Kasumi-1 (cell line): ENCODE results near the gene EML2.

ENCODE experiments used
- DNase-seq, 2 experiments: peaks; one replicate each; lab custom pipeline; 2025; lab: John Stamatoyannopoulos, UW

EML2 gene

DNA sequence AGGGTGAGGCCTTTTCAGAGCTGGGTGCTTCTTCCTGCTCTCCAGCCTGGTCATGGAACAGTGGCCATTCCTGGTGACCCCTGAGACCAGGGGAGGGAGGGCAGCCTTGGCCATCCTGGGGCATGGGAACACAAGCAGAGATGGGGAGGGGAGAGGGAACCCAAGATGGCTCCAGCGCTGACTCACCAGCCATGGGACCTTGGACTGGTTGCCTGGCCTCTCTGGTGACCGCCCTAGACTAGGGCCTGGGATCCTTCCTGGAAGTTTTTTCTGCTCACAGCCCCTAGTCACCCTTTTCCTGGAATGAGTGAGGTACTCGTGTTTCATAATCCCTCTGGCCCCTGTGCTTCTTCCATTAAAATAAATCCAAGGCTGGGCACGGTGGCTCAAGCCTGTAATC is 51.3 kb downstream of the EML2 start:
- DNase-seq: no peak

DNA sequence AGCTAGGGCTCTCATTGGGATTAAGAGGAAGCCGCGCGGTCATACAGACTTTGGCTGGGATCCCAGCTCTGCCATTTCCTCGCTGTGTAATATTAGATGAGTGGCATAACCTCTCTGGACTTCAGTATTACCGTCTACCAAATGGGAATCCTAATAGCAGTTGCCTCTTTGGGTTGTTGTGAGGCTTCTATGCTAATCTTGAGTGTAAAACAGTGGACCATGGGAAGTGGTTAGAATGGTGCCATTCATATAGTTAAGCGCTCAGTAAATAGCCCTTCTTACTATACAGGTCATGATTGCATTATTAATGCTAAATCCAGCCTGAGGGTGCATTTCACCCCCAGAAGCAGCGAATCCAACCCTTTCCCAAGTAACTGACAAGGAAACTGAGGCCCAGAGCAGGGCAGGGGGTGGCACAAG is 54.0 kb downstream of the EML2 start:
- no peak for DNase-seq

DNA sequence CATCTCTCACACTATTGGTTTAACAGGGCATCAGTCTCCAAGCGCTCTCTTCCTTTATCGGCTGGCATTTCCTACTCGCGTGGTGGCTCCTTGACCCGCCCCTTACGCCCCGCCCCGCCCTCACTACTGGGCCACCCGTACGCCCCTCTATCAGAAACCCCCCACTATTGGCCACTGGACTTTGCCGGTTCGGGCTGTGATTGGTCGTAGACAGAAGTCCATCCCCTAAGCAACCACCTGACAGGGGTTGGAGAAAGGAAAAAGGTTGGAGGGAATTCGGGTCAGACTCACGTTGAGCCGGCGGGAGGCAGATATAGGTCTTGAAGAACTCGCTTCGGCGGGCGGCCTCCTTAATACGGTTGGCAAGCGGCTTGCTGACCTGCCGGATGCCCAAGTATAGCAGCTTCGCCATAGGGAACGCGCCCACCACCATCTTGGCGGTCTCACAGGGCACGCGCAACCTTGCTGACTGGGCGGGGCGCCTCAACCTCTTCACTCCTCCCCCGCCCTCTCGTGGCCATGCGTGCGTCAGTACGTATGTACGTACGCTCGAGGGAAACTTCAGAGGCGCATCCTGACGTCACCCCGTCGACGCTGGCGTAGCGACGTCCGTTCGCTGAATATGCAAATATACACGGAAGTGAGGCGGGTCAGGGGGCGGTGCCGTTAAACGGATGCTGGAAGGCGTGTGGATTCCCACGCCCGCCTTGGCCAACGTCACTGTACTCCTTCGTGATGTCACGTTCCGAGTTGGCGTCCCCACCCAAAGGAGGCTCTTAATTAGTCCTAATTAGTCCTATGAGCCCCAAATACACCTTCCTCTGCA is 54.7 kb downstream of the EML2 start, which contains the start of gene OPA3:
Gene OPA3 (minus strand): TSS at position 471 of the 826 bp plus-strand sequence. CDS start 38 bp downstream, at position 433.
- DNase-seq: peak; percentile 99 to 100

DNA sequence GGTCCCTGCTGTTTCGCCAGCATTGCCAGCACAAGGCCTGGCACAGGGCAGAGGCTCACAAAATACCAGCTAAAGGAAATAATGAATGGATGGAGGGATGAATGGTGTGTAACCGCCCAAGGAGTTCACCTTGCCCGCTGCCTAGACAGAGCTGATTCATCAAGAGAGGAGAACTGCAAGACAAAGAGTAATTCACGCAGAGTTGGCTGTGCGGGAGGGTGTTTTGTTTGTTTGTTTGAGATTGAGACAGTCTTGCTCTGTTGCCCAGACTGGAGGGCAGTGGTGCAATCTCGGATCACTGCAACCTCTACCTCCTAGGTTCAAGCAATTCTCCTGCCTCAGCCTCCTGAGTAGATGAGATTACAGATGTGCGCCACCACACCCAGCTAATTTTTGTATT is 57.6 kb downstream of the EML2 start:
- no peak for DNase-seq

DNA sequence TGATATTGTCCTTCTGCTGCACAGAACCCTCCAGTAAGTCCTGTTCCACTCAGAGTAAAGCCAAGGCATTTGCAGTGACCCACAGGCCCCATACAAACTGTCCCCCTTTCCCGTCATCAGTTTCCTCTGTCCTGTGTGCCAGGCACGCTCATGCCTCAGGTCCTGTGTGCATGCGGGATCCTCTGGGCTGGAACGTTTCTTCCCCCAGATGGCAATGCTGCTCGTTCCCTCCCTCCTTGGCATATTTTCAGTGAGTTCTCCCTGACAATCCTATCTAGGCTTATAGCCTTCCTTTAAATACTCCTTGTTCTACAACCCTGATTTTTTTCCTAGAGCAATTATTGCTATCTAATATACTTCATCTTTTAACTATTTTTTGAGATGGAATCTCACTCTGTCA is 60.3 kb downstream of the EML2 start:
- no peak for DNase-seq

DNA sequence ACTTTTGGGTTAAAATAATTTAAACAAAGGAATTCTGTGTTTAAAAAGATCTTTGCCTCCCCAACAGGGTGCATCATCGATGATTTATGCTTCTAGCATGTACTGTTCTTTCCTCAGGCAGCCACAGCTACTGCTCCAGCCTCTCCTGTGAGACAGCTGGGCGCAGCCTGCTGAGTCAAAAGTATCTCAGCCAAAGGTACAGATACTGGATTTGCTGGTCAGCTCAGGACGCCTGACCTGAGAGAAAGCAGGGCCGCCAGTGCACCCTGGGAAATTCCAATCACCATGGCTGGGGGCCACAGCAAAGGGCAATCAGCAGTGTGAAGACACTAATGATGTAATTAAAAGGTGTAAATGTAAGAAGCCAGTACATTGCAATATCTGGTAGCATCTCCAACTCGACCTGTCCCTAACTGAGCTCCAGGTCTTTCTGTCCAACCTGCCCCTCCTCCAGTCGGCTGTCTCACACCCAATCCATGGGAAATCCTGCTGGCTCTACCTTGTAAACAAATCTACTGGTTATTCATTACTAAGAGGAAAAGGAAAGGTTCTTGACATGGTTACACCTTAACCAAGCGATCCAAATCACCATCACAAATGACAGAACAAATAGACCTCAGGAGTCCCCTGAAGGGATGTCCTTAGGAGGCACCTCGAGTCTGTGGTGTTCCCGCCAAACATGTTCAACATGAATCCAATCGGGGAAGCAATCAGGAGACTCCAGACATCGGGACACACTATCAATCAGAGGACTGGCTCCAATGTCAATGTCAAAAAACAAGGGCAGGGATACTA is 61.9 kb downstream of the EML2 start:
- DNase-seq: no peak

DNA sequence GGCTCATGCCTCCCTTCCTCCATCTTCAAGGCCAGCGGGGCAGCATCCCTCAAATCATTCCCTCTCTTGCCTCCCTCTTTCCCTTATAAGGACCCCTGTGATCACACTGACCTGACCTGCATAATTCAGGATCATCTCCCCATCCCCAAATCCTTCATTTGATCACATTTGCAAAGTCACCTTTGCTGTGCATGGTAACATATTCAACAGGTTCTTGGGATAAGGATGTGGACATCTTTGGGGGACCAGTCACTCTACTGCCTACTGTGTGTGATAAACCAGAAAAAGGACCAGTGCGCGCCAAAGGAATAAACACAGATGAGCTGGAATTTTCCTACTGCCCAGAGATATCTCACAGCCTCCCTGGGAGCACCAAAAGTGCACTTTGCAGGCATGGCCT is 62.5 kb downstream of the EML2 start:
- DNase-seq: no peak

DNA sequence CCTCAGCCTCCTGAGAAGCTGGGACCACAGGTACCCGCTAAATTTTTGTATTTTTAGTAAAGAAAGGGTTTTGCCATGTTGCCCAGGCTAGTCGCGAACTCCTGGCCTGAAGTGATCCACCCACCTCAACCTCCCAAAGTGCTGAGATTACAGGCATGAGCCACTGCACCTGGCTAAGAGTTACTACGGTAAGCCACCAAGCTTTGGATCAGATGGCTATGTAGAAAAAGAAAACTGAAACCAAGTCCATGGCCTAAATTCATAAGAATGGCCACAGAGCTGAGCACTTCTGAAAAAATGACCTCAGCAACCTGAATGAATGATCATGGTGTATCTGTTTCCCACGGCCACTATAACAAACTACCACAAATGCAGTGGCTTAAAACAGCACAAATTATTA is 64.0 kb downstream of the EML2 start:
- DNase-seq: no peak

DNA sequence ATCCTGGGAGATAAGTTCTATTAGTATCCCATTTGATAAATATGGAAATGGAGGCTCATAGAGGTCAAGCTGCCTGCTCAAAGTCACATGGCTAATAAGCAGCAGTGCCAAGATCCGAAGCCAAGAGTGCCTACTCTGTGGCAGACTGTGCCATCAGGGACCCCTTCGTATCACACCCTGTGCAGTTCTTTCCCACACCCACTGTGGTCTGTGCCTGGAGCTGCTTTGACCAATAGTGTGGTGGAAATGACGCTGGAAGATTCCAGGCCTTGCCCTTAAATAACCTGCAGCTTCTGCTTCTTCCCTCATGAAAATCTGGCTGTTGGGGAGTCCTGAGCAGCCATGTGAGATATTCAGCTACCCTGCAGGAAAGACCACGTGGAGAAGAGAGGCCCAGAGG is 64.7 kb downstream of the EML2 start:
- no peak for DNase-seq

DNA sequence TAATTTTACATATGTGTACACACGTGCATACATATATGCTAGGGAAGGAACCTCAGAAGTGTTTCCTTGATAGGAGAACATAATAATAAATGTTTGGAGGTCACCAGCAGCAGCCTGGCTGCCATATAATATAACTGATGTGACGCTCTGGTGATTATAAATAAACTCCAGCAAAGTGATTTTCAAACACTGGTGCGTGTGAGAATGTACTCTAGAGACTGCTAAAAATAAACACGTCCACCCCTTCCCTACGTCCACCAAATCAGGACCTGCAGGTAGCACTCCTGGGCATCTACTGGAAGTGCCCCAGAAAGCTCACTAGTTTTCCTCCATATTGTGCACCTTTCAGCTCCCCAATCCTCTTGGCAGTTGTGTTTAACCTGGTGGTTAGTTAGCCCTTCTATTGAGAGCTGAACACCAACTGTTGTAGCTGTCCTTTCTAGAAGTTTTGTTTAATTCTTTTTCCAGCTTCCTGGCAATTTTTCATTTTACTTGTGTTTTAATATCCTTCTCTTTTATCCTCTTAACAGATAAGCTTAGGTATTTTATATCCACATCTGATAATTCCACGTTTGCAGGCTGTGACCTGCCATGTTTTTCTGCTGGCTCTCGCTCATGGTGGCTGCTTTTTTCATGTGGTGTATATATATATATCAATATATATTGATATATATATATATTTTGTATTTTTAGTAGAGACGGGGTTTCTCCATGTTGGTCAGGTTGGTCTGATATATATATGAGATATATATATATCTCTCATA is 67.6 kb downstream of the EML2 start:
- DNase-seq: no peak

DNA sequence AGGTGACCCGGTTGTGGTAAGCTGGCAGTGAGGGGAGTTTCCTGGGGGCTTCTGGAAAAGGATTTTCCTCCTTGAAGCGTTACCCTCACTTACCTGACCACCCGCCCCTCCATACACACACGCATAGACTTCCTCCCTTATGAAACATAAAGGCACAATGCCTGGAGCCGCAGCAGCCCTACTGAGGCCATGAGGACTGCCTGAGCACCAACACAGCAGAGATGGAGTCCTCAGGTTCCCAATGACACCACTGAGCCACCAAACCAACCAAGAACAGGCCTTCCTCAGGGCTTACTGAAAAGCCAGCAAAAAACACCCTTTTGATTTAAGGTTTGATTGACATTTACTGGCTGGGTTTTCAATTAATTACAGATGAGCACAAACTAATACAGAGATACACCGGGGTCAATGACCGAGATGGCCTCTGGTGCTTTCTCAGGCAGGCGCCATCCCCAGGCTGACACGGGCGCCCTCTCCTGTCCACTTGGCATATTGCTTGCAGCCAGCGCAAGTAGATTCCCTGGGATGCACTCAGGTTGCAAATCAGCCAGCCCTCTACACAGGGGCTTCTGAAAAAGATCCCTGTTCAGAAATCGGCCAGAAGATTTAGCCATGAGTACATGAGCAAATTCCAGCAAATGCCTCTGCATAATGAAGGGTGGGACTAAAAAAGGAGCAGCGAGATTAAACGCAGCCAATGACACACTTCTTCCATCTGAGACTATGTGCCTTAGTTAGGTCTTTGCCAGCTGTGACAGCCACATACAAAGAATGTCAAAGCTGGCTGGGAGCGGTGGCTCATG is 69.4 kb downstream of the EML2 start:
- DNase-seq: peak; percentile 71 to 75

DNA sequence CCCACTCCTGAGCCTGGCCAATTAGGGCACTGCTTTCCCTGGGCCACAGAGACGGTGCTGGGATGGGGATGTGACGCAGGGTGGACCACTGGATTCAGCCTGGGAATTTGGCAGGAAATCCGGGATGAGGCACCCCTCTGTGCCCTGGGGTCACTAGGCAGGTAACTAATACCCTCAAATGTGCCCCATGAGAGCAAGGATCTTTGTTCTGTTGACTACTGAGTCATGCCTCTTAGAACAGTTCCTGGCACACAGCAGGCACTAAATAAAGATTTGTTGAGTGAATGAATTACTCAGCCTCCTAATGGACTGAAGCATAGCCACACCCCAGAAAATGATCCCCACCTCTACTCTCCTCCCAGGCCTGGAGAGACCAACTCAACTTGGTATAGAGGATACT is 70.5 kb downstream of the EML2 start:
- no peak for DNase-seq

DNA sequence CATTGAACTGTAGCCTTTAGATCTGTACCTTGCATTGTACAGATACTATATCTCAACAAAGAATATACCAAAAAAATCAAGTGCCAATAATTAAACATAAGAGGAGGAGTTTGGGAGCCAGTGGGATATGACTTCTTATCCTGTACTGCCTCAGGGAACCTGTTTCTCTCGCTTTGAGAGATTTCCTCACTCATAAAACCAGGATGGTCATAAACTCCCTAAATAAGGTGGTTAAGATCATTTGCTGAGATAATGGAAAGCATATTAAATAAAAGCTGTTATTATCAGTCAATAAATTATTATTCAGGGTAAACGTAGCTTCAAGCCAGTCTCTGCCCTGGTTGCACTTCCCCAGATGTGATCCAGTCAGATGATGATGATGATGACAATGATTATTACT is 71.6 kb downstream of the EML2 start:
- DNase-seq: no peak

DNA sequence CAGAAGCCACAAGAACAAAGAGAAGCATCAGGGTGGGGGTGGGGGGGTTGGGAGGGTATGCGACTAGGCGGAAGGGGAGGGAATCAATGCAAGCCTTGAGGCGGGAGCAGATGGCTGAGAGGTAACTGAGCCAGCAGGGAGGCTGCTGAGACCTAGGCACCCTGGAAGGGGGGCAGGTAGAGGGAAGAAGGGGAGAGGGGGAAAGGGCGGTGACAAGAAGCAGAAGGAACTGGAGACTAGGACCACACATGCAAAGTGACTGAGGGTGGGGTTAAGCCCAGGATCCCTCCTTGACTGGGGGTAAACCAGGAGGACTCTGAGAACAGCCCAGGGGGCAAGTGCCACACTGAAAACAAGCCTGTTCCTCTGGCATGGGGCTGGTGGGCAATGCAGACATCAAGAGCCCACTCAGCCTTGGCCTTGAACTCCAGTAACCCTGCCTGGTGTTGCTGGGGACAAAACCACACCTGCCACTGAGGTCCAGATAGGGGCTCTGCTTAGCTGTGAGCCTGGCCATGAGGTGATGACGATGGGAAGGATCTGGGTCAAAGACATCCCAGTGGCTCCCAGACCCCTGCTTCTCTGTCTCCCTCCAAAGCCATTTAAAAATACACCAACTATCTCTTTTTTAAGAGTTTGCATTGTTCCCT is 74.9 kb downstream of the EML2 start:
- peak in 1 of 2 experiments; percentile 1 for DNase-seq

DNA sequence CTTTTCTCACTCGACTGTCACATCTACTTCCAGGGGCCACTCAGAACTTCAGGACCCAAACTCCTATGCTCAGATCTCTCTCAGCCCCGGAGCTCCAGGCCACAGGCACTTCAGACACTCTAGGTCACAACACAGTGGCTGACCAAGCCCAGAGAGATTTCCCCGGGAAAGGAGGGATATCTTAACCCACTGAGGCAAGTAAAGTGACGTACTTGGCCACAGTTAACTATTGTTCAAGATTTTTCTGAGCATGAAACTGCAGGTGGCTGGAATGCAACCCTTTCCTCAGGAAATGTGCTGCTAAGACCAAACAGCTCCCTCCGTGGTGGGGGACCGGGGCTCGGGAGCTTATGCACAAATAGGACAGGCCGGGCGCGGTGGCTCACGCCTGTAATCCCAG is 78.5 kb downstream of the EML2 start:
- DNase-seq: no peak

DNA sequence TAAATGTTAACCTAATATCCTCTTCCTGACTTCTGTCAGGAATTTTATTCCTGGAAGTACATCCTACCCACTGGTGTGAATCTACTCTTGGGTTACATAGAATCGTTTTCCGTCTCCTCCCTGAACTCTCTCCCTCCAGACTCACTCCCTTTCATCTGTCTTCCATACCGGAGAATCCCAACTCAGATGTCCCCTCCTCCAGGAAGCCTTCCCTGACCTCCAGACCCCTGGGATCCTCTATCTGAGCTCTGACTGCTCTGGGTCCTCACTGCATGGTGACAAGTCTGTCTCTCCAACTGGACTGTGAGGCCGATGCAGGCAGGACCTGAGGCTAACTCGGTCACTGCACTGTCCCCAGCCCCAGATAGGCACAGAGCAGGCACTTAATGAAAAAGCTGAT is 79.2 kb downstream of the EML2 start:
- DNase-seq: no peak
